ENCODE results near the gene PIK3IP1.

The PIK3IP1 gene

DNA sequence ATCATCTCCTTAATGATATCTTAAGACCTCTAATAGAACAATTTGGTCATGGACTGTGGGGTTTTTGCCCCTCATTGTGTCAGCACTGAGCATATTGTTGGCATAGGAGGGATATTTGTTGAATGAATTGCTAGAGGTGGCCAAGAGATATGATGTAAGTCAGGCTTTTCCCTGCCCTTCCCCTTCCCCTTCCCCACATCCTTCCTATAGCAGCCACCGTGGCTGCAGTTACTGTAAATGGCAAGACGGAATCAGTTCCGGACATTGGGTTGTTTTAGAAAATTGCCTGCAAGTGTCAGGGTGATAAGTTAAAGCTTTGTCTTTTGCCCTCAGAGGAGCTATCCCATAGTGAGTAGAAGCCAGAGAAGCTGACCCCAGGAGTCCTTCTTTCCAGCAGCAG is 57.2 kb downstream of the PIK3IP1 start:
- TF ChIP-seq, protein P1, sequence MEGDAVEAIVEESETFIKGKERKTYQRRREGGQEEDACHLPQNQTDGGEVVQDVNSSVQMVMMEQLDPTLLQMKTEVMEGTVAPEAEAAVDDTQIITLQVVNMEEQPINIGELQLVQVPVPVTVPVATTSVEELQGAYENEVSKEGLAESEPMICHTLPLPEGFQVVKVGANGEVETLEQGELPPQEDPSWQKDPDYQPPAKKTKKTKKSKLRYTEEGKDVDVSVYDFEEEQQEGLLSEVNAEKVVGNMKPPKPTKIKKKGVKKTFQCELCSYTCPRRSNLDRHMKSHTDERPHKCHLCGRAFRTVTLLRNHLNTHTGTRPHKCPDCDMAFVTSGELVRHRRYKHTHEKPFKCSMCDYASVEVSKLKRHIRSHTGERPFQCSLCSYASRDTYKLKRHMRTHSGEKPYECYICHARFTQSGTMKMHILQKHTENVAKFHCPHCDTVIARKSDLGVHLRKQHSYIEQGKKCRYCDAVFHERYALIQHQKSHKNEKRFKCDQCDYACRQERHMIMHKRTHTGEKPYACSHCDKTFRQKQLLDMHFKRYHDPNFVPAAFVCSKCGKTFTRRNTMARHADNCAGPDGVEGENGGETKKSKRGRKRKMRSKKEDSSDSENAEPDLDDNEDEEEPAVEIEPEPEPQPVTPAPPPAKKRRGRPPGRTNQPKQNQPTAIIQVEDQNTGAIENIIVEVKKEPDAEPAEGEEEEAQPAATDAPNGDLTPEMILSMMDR (IDR thresholded peaks at IDR 0.05; ENCODE audit: low read depth, low read length): no peak
- no peak overlapping the region for H3K4me3 ChIP-seq (replicated peaks in 1 of 2; ENCODE audit: low read depth in 2 of 2, low read length in 2 of 2)
- DNase-seq (ENCODE audit: low read depth in 2 of 2): peak; percentile 73 to 76

DNA sequence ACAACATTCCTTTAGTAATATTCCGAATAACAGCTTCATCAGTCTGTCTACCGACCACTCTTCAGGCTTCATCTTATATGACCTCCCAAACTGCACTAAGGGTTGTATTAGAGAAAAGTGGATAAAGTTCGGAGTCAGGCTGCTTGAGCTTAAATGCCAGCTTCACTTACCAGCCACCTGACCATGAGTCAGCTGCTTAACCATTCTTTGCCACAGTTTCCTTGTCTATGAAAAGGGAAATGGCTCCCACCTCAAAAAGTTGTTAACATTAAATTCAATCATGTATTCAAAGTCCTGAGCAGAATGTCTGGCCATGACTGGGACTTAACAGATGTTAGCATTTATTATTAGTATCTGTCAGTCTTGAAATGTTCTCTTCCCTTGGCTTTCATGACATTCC is 59.3 kb downstream of the PIK3IP1 start:
- DNase-seq (ENCODE audit: low read depth in 2 of 2): no peak
- TF ChIP-seq, protein P1 (IDR thresholded peaks at IDR 0.05; ENCODE audit: low read depth, low read length): no peak
- H3K4me3 ChIP-seq (replicated peaks in 1 of 2; ENCODE audit: low read depth in 2 of 2, low read length in 2 of 2): no peak overlapping the region

Measured in cardiac fibroblast (primary cell).